ENCODE data around the gene PLEKHB1. TPM values are rescaled to one million over a fixed set of nuclear protein-coding genes. Genes with fewer than 3 reads are reported as not detected.

PLEKHB1 gene
- total RNA-seq, 1 donor from 2014 or later = 117 TPM

GRCh38 chr11:73629907-73630306 is 16.5 kb upstream of the PLEKHB1 start:
- Mint-ChIP-seq H3K4me1 (ENCODE audit: low read depth) (peaks cover 2% of the 10 kb centered on the region), H3K36me3 (ENCODE audit: insufficient read depth) (peaks cover 3% of the 10 kb centered on the region), H3K27ac (no peak overlapping the region), H3K27me3 (peaks cover 1% of the 10 kb centered on the region), H3K9me3 (ENCODE audit: low read depth) (peaks cover 12% of the 10 kb centered on the region), H3K4me3 (ENCODE audit: low read depth) (no peak overlapping the region)
- DNase-seq (ENCODE audit: low spot score, unreplicated experiment) = no peak
- TF ChIP-seq CTCF (IDR thresholded peaks at IDR 0.05; ENCODE audit: unreplicated experiment) = no peak

GRCh38 chr11:73632996-73633395 is 13.4 kb upstream of the PLEKHB1 start:
- Mint-ChIP-seq H3K4me3 (ENCODE audit: low read depth) (no peak overlapping the region), H3K4me1 (ENCODE audit: low read depth) (peaks cover 2% of the 10 kb centered on the region), H3K27me3 (no peaks in the 10 kb centered on the region), H3K36me3 (ENCODE audit: insufficient read depth) (peaks cover 3% of the 10 kb centered on the region), H3K27ac (no peak overlapping the region), H3K9me3 (ENCODE audit: low read depth) (peaks cover 12% of the 10 kb centered on the region)
- DNase-seq (ENCODE audit: low spot score, unreplicated experiment) = no peak
- no peak for TF ChIP-seq CTCF (IDR thresholded peaks at IDR 0.05; ENCODE audit: unreplicated experiment)

DNA sequence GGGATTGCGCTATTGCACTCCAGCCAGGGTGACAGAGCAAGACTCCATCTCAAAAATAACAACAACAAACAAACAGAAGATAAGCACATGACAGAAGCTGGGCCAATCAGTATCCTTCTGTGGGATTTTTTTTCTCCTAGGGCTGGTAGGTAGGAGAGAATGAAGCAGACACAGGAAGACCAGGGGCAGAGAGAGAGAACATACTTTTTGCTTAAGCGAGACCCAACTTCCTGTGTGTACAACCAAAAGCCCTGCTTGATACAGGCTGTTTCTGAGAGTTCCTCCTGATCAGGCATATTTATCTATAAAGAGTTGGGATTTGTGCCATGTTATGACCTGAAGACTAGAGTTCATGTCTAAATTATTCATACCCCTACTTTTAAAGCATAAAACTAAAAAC is 12.4 kb upstream of the PLEKHB1 start:
- Mint-ChIP-seq H3K4me3 (ENCODE audit: low read depth) (no peak overlapping the region), H3K36me3 (ENCODE audit: insufficient read depth) (peaks cover 3% of the 10 kb centered on the region), H3K27ac (no peak overlapping the region), H3K4me1 (ENCODE audit: low read depth) (peaks cover 2% of the 10 kb centered on the region), H3K27me3 (no peaks in the 10 kb centered on the region), H3K9me3 (ENCODE audit: low read depth) (peaks cover 12% of the 10 kb centered on the region)
- no peak for TF ChIP-seq CTCF (IDR thresholded peaks at IDR 0.05; ENCODE audit: unreplicated experiment)
- DNase-seq (ENCODE audit: low spot score, unreplicated experiment) = no peak

GRCh38 chr11:73635721-73636120 is 10.7 kb upstream of the PLEKHB1 start:
- Mint-ChIP-seq H3K4me1 (ENCODE audit: low read depth) (peaks cover 4% of the 10 kb centered on the region), H3K9me3 (ENCODE audit: low read depth) (peaks cover 6% of the 10 kb centered on the region), H3K4me3 (ENCODE audit: low read depth) (no peak overlapping the region), H3K27me3 (no peaks in the 10 kb centered on the region), H3K36me3 (ENCODE audit: insufficient read depth) (no peaks in the 10 kb centered on the region), H3K27ac (no peak overlapping the region)
- no peak for DNase-seq (ENCODE audit: low spot score, unreplicated experiment)
- no peak for TF ChIP-seq CTCF (IDR thresholded peaks at IDR 0.05; ENCODE audit: unreplicated experiment)

- H3K4me1 Mint-ChIP-seq (ENCODE audit: low read depth) = peaks cover 4% of the 10 kb centered on the region
- peaks cover 4% of the 10 kb centered on the region for H3K9me3 Mint-ChIP-seq (ENCODE audit: low read depth)
- DNase-seq (ENCODE audit: low spot score, unreplicated experiment) = no peak
- no peak for TF ChIP-seq CTCF (IDR thresholded peaks at IDR 0.05; ENCODE audit: unreplicated experiment)
- no peaks in the 10 kb centered on the region for H3K36me3 Mint-ChIP-seq (ENCODE audit: insufficient read depth)
- no peak overlapping the region for H3K4me3 Mint-ChIP-seq (ENCODE audit: low read depth)
- no peak overlapping the region for H3K27ac Mint-ChIP-seq
- no peaks in the 10 kb centered on the region for H3K27me3 Mint-ChIP-seq
Observed at GRCh38 chr11:73636249-73636648, 10.1 kb upstream of the PLEKHB1 start.
